Small intestine (tissue), 7 donors: ENCODE data around the gene COL23A1. TPM values are rescaled to one million over a fixed set of nuclear protein-coding genes. Genes with fewer than 3 reads are reported as not detected.

ENCODE experiments used
- DNase-seq, 2 donors: peaks; one replicate each; pipeline versions ENCODE4 v3.0.0 to v3.0.0-alpha.2; 2013
- FAIRE-seq: peaks from 2 replicates; lab custom pipeline; 2012; peaks lifted over from hg19 to GRCh38; lab: Jason Lieb, UNC
- H3K27ac ChIP-seq, 3 donors: one replicate each; pipeline ENCODE4 v1.5.1; 2013; ENCODE audit warnings: low read length in 2 of 3, mild to moderate bottlenecking in 2 of 3, control low read depth in 1 of 3, inconsistent platforms in 1 of 3, low read depth in 1 of 3, moderate library complexity in 1 of 3
- H3K27me3 ChIP-seq, 3 donors: one replicate each; pipeline ENCODE4 v1.6.1; 2013; ENCODE audit warnings: low read length in 3 of 3, inconsistent platforms in 1 of 3; ENCODE audit not compliant: control insufficient read depth in 3 of 3, insufficient read depth in 3 of 3
- H3K36me3 ChIP-seq, 3 donors: one replicate each; pipeline ENCODE4 v1.6.1; 2013; ENCODE audit warnings: low read length in 3 of 3, inconsistent platforms in 1 of 3, low read depth in 1 of 3, mild to moderate bottlenecking in 1 of 3, moderate library complexity in 1 of 3; ENCODE audit not compliant: control insufficient read depth in 3 of 3, insufficient read depth in 2 of 3
- H3K4me1 ChIP-seq, 3 donors: one replicate each; pipeline ENCODE4 v1.6.1; 2013; ENCODE audit warnings: low read length in 2 of 3, inconsistent platforms in 1 of 3, low read depth in 1 of 3, mild to moderate bottlenecking in 1 of 3, moderate library complexity in 1 of 3; ENCODE audit not compliant: control insufficient read depth in 3 of 3, insufficient read depth in 2 of 3
- H3K4me3 ChIP-seq, 3 donors: one replicate each; pipeline ENCODE4 v1.5.1; 2013; ENCODE audit warnings: low read length in 3 of 3, control low read depth in 1 of 3, inconsistent platforms in 1 of 3, low read depth in 1 of 3, mild to moderate bottlenecking in 1 of 3, moderate library complexity in 1 of 3
- H3K9me3 ChIP-seq, 2 donors: one replicate each; pipeline ENCODE4 v1.6.1; 2013; ENCODE audit warnings: low read depth in 1 of 2, low read length in 1 of 2; ENCODE audit not compliant: control insufficient read depth in 2 of 2, insufficient read depth in 1 of 2
- WGBS, 3 donors: extraction: QIAGEN DNeasy Blood & Tissue Kit; methylation state at CpG; one replicate each; pipeline ENCODE4 v1.1.7; 2013; 5-methylcytosine and 5-hydroxymethylcytosine counted together
- polyA plus RNA-seq, 4 donors: library from polyadenylated mRNA; stranded (reverse) in 3 of 4; unstranded in 1 of 4; fragments of 200-250 nt in 3 of 4; fragments of 120-200 nt in 1 of 4; gene quantifications; one replicate each; pipeline versions ENCODE4 v1.2.1 to v1.2.3, GENCODE V29; 2013
- donor health status: healthy with polysubstance abuse.
- donor health status: control.
- donor health status: control.
- donor health status: Bipolar disorder and iron deficiency.
- donor health status: healthy.

The COL23A1 gene
- polyA plus RNA-seq, 4 donors = 1.4 to 3.2 (median 1.6) TPM; not detected in 1

DNA sequence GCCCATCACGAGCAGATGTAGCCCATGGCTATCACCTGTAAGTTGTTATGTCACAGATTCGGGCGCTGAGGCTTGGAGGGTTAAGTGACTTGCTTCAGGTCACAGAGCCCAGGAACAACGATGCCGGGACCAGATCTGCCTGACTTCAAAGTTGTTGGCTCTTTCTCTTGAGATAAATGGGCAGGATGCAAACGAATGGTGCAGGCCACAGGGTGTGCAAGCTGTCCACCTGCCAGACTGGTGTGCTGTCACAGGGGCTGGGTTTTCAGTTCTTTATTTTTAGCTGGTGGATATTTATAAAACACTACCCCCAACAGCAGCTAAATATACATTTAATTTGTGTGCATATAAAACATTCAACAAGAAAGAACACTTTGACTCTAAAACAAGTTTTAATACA, 339.9 kb downstream of the COL23A1 start:
- H3K27me3 ChIP-seq = peaks cover 0 to 2% (median 0%) of the 10 kb centered on the region in 3 donors
- WGBS, 3 donors = 73 to 78% (median 75%) methylated on average over 6 of the region's 6 CpGs
- H3K4me3 ChIP-seq = no peak overlapping the region
- peaks cover 0 to 4% (median 2%) of the 10 kb centered on the region in 3 donors for H3K4me1 ChIP-seq
- no peaks in the 10 kb centered on the region for H3K9me3 ChIP-seq
- FAIRE-seq (no peak), DNase-seq (no peak)
- no peak overlapping the region for H3K27ac ChIP-seq
- no peaks in the 10 kb centered on the region for H3K36me3 ChIP-seq

DNA sequence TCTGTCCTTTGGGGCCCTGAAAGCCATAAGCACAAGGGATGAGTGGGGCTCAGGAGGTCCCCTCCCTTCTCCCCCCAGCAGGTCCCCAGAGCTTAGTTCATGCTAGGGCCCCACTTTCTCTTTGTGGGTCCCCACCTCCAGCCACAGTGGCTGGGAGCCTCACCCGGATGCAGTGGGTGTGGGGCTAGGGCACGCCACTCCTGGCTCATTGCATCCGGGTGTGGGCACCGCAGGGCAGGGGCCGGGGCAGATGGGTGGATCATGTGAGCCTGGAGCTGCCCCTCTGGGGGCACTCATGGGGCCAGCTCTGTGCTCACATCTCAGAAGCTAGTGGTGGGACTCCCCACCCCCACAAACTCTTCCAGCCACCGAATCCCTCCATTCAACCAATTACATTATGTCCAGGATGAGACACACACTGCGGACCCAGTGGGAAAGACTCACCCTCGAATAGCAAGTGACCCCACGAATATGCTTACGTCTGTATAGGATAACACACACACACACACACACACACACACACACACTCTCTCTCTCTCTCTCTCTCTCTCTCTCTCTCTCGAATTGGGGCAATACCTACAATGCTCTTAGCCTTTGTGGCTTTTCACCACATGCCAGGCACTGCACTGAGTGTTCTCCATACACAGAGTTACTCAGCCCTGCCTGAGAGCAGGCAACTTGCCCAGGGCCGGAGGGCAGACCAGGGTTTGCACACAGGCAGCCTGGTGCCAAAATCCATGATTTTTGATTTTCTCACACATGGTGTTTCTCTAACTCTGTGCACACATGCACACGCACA, 340.8 kb downstream of the COL23A1 start:
- 54 to 67% (median 63%) methylated on average over 13 of the region's 13 CpGs for WGBS, 3 donors
- no peak for DNase-seq
- H3K9me3 ChIP-seq = no peaks in the 10 kb centered on the region
- H3K36me3 ChIP-seq = no peaks in the 10 kb centered on the region
- no peak overlapping the region for H3K27ac ChIP-seq
- FAIRE-seq = no peak
- H3K27me3 ChIP-seq = no peaks in the 10 kb centered on the region
- H3K4me3 ChIP-seq = no peak overlapping the region
- peaks cover 0 to 4% (median 2%) of the 10 kb centered on the region in 3 donors for H3K4me1 ChIP-seq

DNA sequence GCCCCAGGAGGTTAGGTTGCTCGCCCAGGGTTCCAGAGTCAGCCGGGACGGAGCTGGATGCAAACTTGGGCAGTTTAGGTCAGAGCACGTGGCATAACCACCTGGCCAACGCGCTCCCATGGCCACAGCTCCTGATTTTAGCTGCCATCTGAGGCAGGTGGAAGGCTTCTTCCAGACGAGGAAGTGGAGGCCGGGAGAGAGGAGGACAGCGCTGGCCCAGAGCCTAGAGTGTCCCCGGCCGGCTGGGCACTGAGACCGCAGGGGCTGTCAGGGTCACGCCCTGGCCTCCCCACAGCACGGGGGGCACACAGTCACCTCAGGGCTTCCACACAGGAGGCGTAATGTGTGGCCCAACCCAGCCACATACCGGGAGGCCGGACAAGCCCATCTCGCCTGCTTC, 341.4 kb downstream of the COL23A1 start:
- 85 to 91% (median 89%) methylated on average over 16 to 18 of the region's 18 CpGs for WGBS, 3 donors
- DNase-seq (no peak), FAIRE-seq (no peak)
- H3K4me3 ChIP-seq = no peak overlapping the region
- H3K4me1 ChIP-seq = peaks cover 0 to 4% (median 2%) of the 10 kb centered on the region in 3 donors
- H3K9me3 ChIP-seq = no peaks in the 10 kb centered on the region
- H3K36me3 ChIP-seq = no peaks in the 10 kb centered on the region
- H3K27me3 ChIP-seq = no peaks in the 10 kb centered on the region
- no peak overlapping the region for H3K27ac ChIP-seq

DNA sequence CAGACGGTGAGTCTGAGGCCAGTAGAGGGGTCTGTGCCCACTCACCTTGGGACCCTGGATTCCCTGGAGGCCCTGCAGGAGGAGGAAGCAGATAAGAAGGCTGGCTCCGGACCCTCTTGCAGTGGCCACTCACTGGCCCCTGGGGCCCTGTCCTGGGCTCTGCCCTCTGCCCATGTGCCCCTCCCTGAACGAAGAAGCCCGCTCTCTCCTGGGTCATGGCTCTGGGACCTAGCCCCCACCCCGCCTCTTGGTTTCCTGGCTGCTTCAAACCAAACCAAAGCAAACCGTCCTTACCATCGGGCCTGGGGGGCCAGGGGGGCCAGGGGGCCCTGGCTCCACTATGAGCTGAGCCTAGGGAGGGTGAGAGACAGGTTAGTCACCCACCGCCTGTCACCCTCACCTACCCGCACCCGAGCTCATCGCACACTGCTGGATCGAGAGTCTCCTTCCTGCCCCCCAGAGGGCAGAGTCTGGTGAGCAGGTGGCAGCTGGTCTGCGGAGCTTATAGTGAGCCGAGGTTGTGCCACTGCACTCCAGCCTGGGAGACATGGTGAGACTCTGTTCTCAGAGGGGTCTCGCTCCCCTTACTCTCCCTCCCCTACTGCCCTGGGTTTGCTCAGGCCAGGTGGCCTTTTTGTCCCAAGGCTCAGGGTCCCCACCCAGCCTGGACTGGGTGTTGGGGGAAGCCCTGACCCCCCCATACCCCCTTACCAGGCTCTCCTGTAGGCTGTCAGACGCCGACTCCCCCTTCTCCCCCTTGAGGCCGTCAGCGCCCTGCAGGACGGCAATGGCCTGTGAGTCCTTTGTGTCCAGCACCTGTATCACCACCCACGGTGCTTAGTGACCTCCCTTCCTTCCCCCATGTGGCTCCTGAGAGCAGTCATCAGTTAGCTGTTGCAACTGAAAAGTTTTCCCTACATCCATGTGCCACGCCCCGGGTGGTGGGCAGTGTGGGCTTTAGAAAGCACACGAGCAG, 342.4 kb downstream of the COL23A1 start:
- Histone ChIP-seq H3K36me3 (no peaks in the 10 kb centered on the region), H3K4me1 (peaks cover 0 to 4% (median 2%) of the 10 kb centered on the region in 3 donors), H3K27ac (no peak overlapping the region), H3K27me3 (no peaks in the 10 kb centered on the region), H3K9me3 (no peaks in the 10 kb centered on the region), H3K4me3 (no peak overlapping the region)
- DNase-seq (no peak), FAIRE-seq (no peak)
- WGBS, 3 donors = 45 to 68% (median 54%) methylated on average over 23 to 24 of the region's 24 CpGs

DNA sequence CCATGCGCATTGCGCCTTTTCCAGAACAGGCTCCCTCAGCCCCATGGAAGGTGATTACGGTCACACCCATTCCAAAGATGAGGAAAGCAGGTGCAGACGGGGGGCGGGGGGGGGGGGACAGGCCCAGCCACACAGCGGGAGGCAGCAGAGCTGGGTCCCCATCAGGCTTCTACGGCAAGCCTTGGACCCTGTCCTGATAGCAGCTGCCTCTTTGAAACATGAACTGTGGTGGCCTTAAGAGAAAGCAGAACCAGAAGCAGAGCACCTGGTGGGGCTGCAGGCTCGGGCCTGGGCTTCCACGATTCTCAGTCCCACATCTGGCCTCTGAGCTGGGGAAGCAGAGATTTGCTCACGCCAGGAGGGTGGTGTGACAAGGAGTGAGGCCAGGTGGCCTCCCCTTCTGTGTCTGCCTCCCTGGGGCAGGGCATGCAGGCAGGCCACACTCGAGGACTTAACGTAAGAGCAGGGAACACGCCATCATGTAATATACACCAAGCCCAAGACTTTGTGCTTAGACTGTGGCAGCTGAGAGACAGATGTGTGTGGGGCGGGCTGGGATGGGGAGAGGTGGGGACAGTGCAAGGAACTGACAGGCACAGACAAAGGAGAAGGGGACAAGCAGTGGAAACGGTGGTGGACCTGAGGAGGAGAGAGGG, 343.4 kb downstream of the COL23A1 start:
- peaks cover 0 to 4% (median 2%) of the 10 kb centered on the region in 3 donors for H3K4me1 ChIP-seq
- no peaks in the 10 kb centered on the region for H3K9me3 ChIP-seq
- no peaks in the 10 kb centered on the region for H3K27me3 ChIP-seq
- no peak for DNase-seq
- FAIRE-seq = no peak
- no peaks in the 10 kb centered on the region for H3K36me3 ChIP-seq
- no peak overlapping the region for H3K4me3 ChIP-seq
- WGBS, 3 donors = 24 to 64% (median 42%) methylated on average over 14 to 15 of the region's 15 CpGs
- no peak overlapping the region for H3K27ac ChIP-seq

DNA sequence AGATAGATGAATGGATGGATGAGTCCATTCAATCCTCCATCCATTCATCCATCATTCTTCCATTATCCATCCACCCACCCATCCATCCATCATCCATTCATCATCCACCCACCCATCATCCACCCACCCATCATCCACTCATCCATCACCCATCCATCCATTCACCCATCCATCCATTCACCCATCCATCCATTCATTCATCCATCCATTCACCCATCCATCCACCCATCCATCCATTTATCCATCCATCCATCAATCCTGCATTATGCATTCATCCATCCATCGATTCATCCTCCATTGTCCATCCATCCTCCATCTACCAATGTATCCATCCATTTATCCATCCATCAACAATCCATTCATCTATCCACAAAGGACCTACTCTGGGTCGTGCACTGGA, 344.8 kb downstream of the COL23A1 start:
- Histone ChIP-seq H3K36me3 (no peaks in the 10 kb centered on the region), H3K4me3 (no peak overlapping the region), H3K27ac (no peak overlapping the region), H3K9me3 (no peaks in the 10 kb centered on the region), H3K4me1 (peaks cover 0 to 4% (median 2%) of the 10 kb centered on the region in 3 donors), H3K27me3 (no peaks in the 10 kb centered on the region)
- WGBS, 3 donors = 87 to 94% (median 94%) methylated on average over 2 of the region's 2 CpGs
- FAIRE-seq (no peak), DNase-seq (no peak)

DNA sequence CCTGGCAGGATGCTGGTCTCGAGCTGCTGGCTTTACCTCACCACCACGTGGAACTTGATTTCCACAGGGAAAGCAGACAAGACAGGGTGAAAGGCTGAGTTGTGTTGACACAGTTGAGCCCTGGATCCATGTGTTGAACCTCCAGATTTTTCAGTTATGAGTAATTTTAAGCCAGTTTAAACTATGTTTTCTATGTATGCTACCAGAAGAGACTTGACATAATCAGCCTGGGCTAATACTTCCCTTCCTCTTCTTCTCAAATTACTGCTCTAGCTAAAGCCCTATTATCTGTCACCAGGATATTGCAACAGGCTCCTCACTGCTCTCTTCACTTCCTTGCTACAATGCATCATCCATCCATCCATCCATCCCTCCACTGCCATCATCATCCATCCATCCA, 345.6 kb downstream of the COL23A1 start:
- Histone ChIP-seq H3K27me3 (no peaks in the 10 kb centered on the region), H3K27ac (no peak overlapping the region), H3K9me3 (no peaks in the 10 kb centered on the region), H3K4me1 (peaks cover 0 to 4% (median 2%) of the 10 kb centered on the region in 3 donors), H3K36me3 (no peaks in the 10 kb centered on the region), H3K4me3 (no peak overlapping the region)
- WGBS, 3 donors = 79 to 86% (median 85%) methylated on average over 2 of the region's 2 CpGs
- DNase-seq (no peak), FAIRE-seq (no peak)

DNA sequence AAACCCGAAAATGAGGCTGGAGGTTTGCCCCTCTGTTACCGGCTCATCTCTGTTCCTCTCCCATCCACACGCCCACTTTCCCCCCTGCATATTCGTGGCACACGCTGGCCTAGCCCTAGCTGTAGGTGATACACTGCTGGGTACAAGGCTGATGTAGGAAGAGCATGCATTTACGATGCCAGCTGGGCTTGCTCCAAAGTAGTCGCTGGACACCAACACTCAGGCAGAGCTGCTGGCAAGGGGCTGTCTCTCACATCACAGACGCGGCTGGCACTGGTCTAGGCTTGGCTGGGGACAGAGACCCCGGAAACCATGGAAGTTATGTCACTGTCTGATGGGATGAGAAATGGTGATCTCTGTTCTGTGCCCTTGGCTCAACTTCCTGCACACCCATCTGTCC, 347.8 kb downstream of the COL23A1 start:
- H3K9me3 ChIP-seq = no peaks in the 10 kb centered on the region
- no peak overlapping the region for H3K27ac ChIP-seq
- DNase-seq = no peak
- peaks cover 6 to 8% (median 6%) of the 10 kb centered on the region in 3 donors for H3K4me1 ChIP-seq
- WGBS, 3 donors = 83 to 87% (median 84%) methylated on average over 10 of the region's 10 CpGs
- no peaks in the 10 kb centered on the region for H3K27me3 ChIP-seq
- FAIRE-seq = no peak
- H3K4me3 ChIP-seq = no peak overlapping the region
- no peaks in the 10 kb centered on the region for H3K36me3 ChIP-seq
